ENCODE measurements around the gene P4HB. TPM values are rescaled to one million over a fixed set of nuclear protein-coding genes. Genes with fewer than 3 reads are reported as not detected.

Gene P4HB
- total and polyA plus RNA-seq, 5 donors from 2014 or later = 186 to 231 (median 213) TPM

GRCh38 chr17:81832608-81833159 is 27.7 kb downstream of the P4HB start:
- ATAC-seq (ENCODE audit: low read depth in 2 of 2) = peak; percentile 7 to 22
- Mint-ChIP-seq H3K9me3 (no peaks in the 10 kb centered on the region), H3K36me3 (no peaks in the 10 kb centered on the region), H3K27me3 (no peaks in the 10 kb centered on the region), H3K4me3 (peak overlapping the region; percentile 91 to 97 (median 95)), H3K27ac (peak overlapping the region; percentile 84 to 98 (median 93)), H3K4me1 (peaks cover 5 to 29% (median 12%) of the 10 kb centered on the region in 4 donors)
- DNase-seq = peak in 2 of 3 donors; percentile 34 to 49
- no peaks in the 10 kb centered on the region for H3K27me3 ChIP-seq (ENCODE audit: control insufficient read depth, insufficient read depth, low read length)
- H3K36me3 ChIP-seq (ENCODE audit: control insufficient read depth, insufficient read depth, low read length) = no peaks in the 10 kb centered on the region
- H3K27ac ChIP-seq (ENCODE audit: insufficient read depth, low read length, poor library complexity, severe bottlenecking) = peak overlapping the region; percentile 72
- no peaks in the 10 kb centered on the region for H3K9me3 ChIP-seq (ENCODE audit: control insufficient read depth in 2 of 2, low read length in 2 of 2)
- peak overlapping the region; percentile 71 for H3K4me3 ChIP-seq (ENCODE audit: low read depth, low read length)
- H3K4me1 ChIP-seq (ENCODE audit: control insufficient read depth, insufficient read depth, low read length, poor library complexity, severe bottlenecking) = peaks cover 24% of the 10 kb centered on the region

- Histone ChIP-seq H3K4me3 (ENCODE audit: low read depth, low read length) (peak overlapping the region; percentile 71), H3K27me3 (ENCODE audit: control insufficient read depth, insufficient read depth, low read length) (no peaks in the 10 kb centered on the region), H3K4me1 (ENCODE audit: control insufficient read depth, insufficient read depth, low read length, poor library complexity, severe bottlenecking) (peaks cover 24% of the 10 kb centered on the region), H3K9me3 (ENCODE audit: control insufficient read depth in 2 of 2, low read length in 2 of 2) (no peaks in the 10 kb centered on the region), H3K36me3 (ENCODE audit: control insufficient read depth, insufficient read depth, low read length) (no peaks in the 10 kb centered on the region), H3K27ac (ENCODE audit: insufficient read depth, low read length, poor library complexity, severe bottlenecking) (peak overlapping the region; percentile 72)
- peak overlapping the region; percentile 84 to 98 (median 93) for H3K27ac Mint-ChIP-seq
- DNase-seq (peak; percentile 22 to 71 (median 58)), ATAC-seq (ENCODE audit: low read depth in 2 of 2) (peak; percentile 43 to 50)
- H3K4me1 Mint-ChIP-seq = peaks cover 5 to 29% (median 12%) of the 10 kb centered on the region in 4 donors
- H3K36me3 Mint-ChIP-seq = no peaks in the 10 kb centered on the region
- peak overlapping the region; percentile 91 to 97 (median 95) for H3K4me3 Mint-ChIP-seq
- H3K9me3 Mint-ChIP-seq = no peaks in the 10 kb centered on the region
- no peaks in the 10 kb centered on the region for H3K27me3 Mint-ChIP-seq
These were observed 28.3 kb downstream of the P4HB start for GRCh38 chr17:81831957-81832607.

GRCh38 chr17:81831563-81831956 is 28.8 kb downstream of the P4HB start:
- no peaks in the 10 kb centered on the region for H3K27me3 ChIP-seq (ENCODE audit: control insufficient read depth, insufficient read depth, low read length)
- Mint-ChIP-seq H3K27me3 (no peaks in the 10 kb centered on the region), H3K27ac (peak overlapping the region in 2 of 3 donors; percentile 93 to 98), H3K9me3 (no peaks in the 10 kb centered on the region), H3K4me3 (peak overlapping the region; percentile 91 to 97 (median 95)), H3K36me3 (no peaks in the 10 kb centered on the region), H3K4me1 (peaks cover 5 to 29% (median 12%) of the 10 kb centered on the region in 4 donors)
- H3K9me3 ChIP-seq (ENCODE audit: control insufficient read depth in 2 of 2, low read length in 2 of 2) = no peaks in the 10 kb centered on the region
- H3K4me1 ChIP-seq (ENCODE audit: control insufficient read depth, insufficient read depth, low read length, poor library complexity, severe bottlenecking) = peaks cover 24% of the 10 kb centered on the region
- H3K27ac ChIP-seq (ENCODE audit: insufficient read depth, low read length, poor library complexity, severe bottlenecking) = peak overlapping the region; percentile 72
- ATAC-seq (ENCODE audit: low read depth in 2 of 2) = no peak
- H3K36me3 ChIP-seq (ENCODE audit: control insufficient read depth, insufficient read depth, low read length) = no peaks in the 10 kb centered on the region
- peak overlapping the region; percentile 71 for H3K4me3 ChIP-seq (ENCODE audit: low read depth, low read length)
- DNase-seq = peak in 1 of 3 donors; percentile 12

GRCh38 chr17:81829858-81830257 is 30.5 kb downstream of the P4HB start:
- Histone ChIP-seq H3K27me3 (ENCODE audit: control insufficient read depth, insufficient read depth, low read length) (no peaks in the 10 kb centered on the region), H3K4me3 (ENCODE audit: low read depth, low read length) (no peak overlapping the region), H3K36me3 (ENCODE audit: control insufficient read depth, insufficient read depth, low read length) (no peaks in the 10 kb centered on the region), H3K27ac (ENCODE audit: insufficient read depth, low read length, poor library complexity, severe bottlenecking) (no peak overlapping the region), H3K9me3 (ENCODE audit: control insufficient read depth in 2 of 2, low read length in 2 of 2) (no peaks in the 10 kb centered on the region), H3K4me1 (ENCODE audit: control insufficient read depth, insufficient read depth, low read length, poor library complexity, severe bottlenecking) (peaks cover 24% of the 10 kb centered on the region)
- H3K27ac Mint-ChIP-seq = peak overlapping the region in 1 of 3 donors; percentile 26
- ATAC-seq (ENCODE audit: low read depth in 2 of 2) (no peak), DNase-seq (no peak)
- peaks cover 5 to 33% (median 13%) of the 10 kb centered on the region in 4 donors for H3K4me1 Mint-ChIP-seq
- H3K4me3 Mint-ChIP-seq = peak overlapping the region in 1 of 4 donors; percentile 54
- peaks cover 4% of the 10 kb centered on the region for H3K36me3 Mint-ChIP-seq
- H3K27me3 Mint-ChIP-seq = no peaks in the 10 kb centered on the region
- peaks cover 0 to 2% (median 0%) of the 10 kb centered on the region in 7 donors for H3K9me3 Mint-ChIP-seq

- no peak overlapping the region for H3K27ac ChIP-seq (ENCODE audit: insufficient read depth, low read length, poor library complexity, severe bottlenecking)
- Mint-ChIP-seq H3K27ac (peak overlapping the region in 1 of 3 donors; percentile 65), H3K4me1 (peaks cover 5 to 31% (median 13%) of the 10 kb centered on the region in 4 donors), H3K9me3 (peaks cover 0 to 2% (median 0%) of the 10 kb centered on the region in 7 donors), H3K4me3 (peak overlapping the region in 1 of 4 donors; percentile 89), H3K36me3 (peaks cover 6% of the 10 kb centered on the region), H3K27me3 (no peaks in the 10 kb centered on the region)
- no peak overlapping the region for H3K4me3 ChIP-seq (ENCODE audit: low read depth, low read length)
- peaks cover 19% of the 10 kb centered on the region for H3K4me1 ChIP-seq (ENCODE audit: control insufficient read depth, insufficient read depth, low read length, poor library complexity, severe bottlenecking)
- H3K27me3 ChIP-seq (ENCODE audit: control insufficient read depth, insufficient read depth, low read length) = no peaks in the 10 kb centered on the region
- H3K9me3 ChIP-seq (ENCODE audit: control insufficient read depth in 2 of 2, low read length in 2 of 2) = no peaks in the 10 kb centered on the region
- H3K36me3 ChIP-seq (ENCODE audit: control insufficient read depth, insufficient read depth, low read length) = no peaks in the 10 kb centered on the region
- no peak for ATAC-seq (ENCODE audit: low read depth in 2 of 2)
- no peak for DNase-seq
These were observed 31.7 kb downstream of the P4HB start for GRCh38 chr17:81828656-81829055.

GRCh38 chr17:81825841-81826466 is 34.4 kb downstream of the P4HB start:
- Histone ChIP-seq H3K4me1 (ENCODE audit: control insufficient read depth, insufficient read depth, low read length, poor library complexity, severe bottlenecking) (no peaks in the 10 kb centered on the region), H3K27me3 (ENCODE audit: control insufficient read depth, insufficient read depth, low read length) (no peaks in the 10 kb centered on the region), H3K27ac (ENCODE audit: insufficient read depth, low read length, poor library complexity, severe bottlenecking) (no peak overlapping the region), H3K9me3 (ENCODE audit: control insufficient read depth in 2 of 2, low read length in 2 of 2) (no peaks in the 10 kb centered on the region), H3K4me3 (ENCODE audit: low read depth, low read length) (no peak overlapping the region), H3K36me3 (ENCODE audit: control insufficient read depth, insufficient read depth, low read length) (peaks cover 3% of the 10 kb centered on the region)
- DNase-seq = no peak
- H3K4me3 Mint-ChIP-seq = no peak overlapping the region
- H3K4me1 Mint-ChIP-seq = peaks cover 0 to 18% (median 4%) of the 10 kb centered on the region in 4 donors
- H3K36me3 Mint-ChIP-seq = peaks cover 8% of the 10 kb centered on the region
- H3K27me3 Mint-ChIP-seq = no peaks in the 10 kb centered on the region
- peaks cover 0 to 2% (median 0%) of the 10 kb centered on the region in 7 donors for H3K9me3 Mint-ChIP-seq
- no peak for ATAC-seq (ENCODE audit: low read depth in 2 of 2)
- H3K27ac Mint-ChIP-seq = no peak overlapping the region

- H3K27ac ChIP-seq (ENCODE audit: insufficient read depth, low read length, poor library complexity, severe bottlenecking) = no peak overlapping the region
- peaks cover 0 to 14% (median 4%) of the 10 kb centered on the region in 4 donors for H3K4me1 Mint-ChIP-seq
- no peaks in the 10 kb centered on the region for H3K4me1 ChIP-seq (ENCODE audit: control insufficient read depth, insufficient read depth, low read length, poor library complexity, severe bottlenecking)
- no peak overlapping the region for H3K4me3 Mint-ChIP-seq
- H3K36me3 ChIP-seq (ENCODE audit: control insufficient read depth, insufficient read depth, low read length) = peaks cover 3% of the 10 kb centered on the region
- no peaks in the 10 kb centered on the region for H3K27me3 ChIP-seq (ENCODE audit: control insufficient read depth, insufficient read depth, low read length)
- peaks cover 0 to 2% (median 0%) of the 10 kb centered on the region in 7 donors for H3K9me3 Mint-ChIP-seq
- no peaks in the 10 kb centered on the region for H3K27me3 Mint-ChIP-seq
- no peak for DNase-seq
- H3K27ac Mint-ChIP-seq = no peak overlapping the region
- no peaks in the 10 kb centered on the region for H3K9me3 ChIP-seq (ENCODE audit: control insufficient read depth in 2 of 2, low read length in 2 of 2)
- ATAC-seq (ENCODE audit: low read depth in 2 of 2) = no peak
- no peak overlapping the region for H3K4me3 ChIP-seq (ENCODE audit: low read depth, low read length)
- H3K36me3 Mint-ChIP-seq = peaks cover 8% of the 10 kb centered on the region
These were observed 35.7 kb downstream of the P4HB start for GRCh38 chr17:81824595-81824994.
